ENCODE results near the gene WSCD2.

GRCh38 chr12:108140501-108140900 lies 11.4 kb downstream of the WSCD2 start:
- TF ChIP-seq EZH2phosphoT487 (IDR thresholded peaks at IDR 0.05; ENCODE audit: insufficient read depth, low read depth) (no peak), EZH2 (IDR thresholded peaks at IDR 0.05; ENCODE audit: insufficient read depth, poor library complexity, severe bottlenecking) (no peak)
